Activated T-helper 17 cell treated with anti-CD3 and anti-CD28 coated beads, Interleukin-2, amount 50 U/mL, for 72 hours (primary cell): ENCODE measurements around the gene UBE2H. TPM values are rescaled to one million over a fixed set of nuclear protein-coding genes. Genes with fewer than 3 reads are reported as not detected.
"Not testable (repeated sequence)": the region's sequence is repeated elsewhere in the genome, so short reads cannot be mapped to it uniquely, and the experiment has no call there.

Experiments used
- ATAC-seq: fragments of 150-1000 bp; cut with Tn5 transposase; replicated peaks from 2 replicates; pipeline ENCODE4 v1.10.0; 2021; ENCODE audit warnings: mild to moderate bottlenecking, moderate library complexity
- H3K27ac Mint-ChIP-seq: one replicate; pipeline ENCODE4 v1.8.0; 2022; ENCODE audit warnings: mixed read lengths
- H3K27me3 Mint-ChIP-seq: one replicate; pipeline ENCODE4 v1.8.0; 2022; ENCODE audit warnings: mixed read lengths
- H3K36me3 Mint-ChIP-seq: one replicate; pipeline ENCODE4 v1.8.0; 2022; ENCODE audit warnings: low read depth, mild to moderate bottlenecking, mixed read lengths
- H3K4me1 Mint-ChIP-seq: one replicate; pipeline ENCODE4 v1.8.0; 2022; ENCODE audit warnings: mixed read lengths
- H3K4me3 Mint-ChIP-seq: one replicate; pipeline ENCODE4 v1.8.0; 2022; ENCODE audit warnings: mild to moderate bottlenecking, mixed read lengths
- H3K9me3 Mint-ChIP-seq: one replicate; pipeline ENCODE4 v1.8.0; 2022; ENCODE audit warnings: mixed read lengths
- total RNA-seq, 2 donors: library from RNA; stranded (reverse); gene quantifications; one replicate each; pipeline ENCODE4 v1.2.3, GENCODE V29; 2022

UBE2H gene
- total RNA-seq, 2 donors from 2014 or later, result 27.8 to 54.0 TPM

- Mint-ChIP-seq H3K27me3 (no peaks in the 10 kb centered on the region), H3K36me3 (peaks cover 28% of the 10 kb centered on the region), H3K4me1 (peaks cover 68% of the 10 kb centered on the region), H3K4me3 (peak overlapping the region; percentile 66), H3K9me3 (peaks cover 4% of the 10 kb centered on the region), H3K27ac (peak overlapping the region; percentile 79)
- ATAC-seq, result no peak
Measured at GRCh38 chr7:129907122-129907736, 45.5 kb downstream of the UBE2H start.

GRCh38 chr7:129906700-129907099 lies 46.1 kb downstream of the UBE2H start:
- ATAC-seq, result peak; percentile 89
- Mint-ChIP-seq H3K4me3 (peak overlapping the region; percentile 66), H3K9me3 (peaks cover 4% of the 10 kb centered on the region), H3K4me1 (peaks cover 66% of the 10 kb centered on the region), H3K36me3 (peaks cover 28% of the 10 kb centered on the region), H3K27me3 (no peaks in the 10 kb centered on the region), H3K27ac (peak overlapping the region; percentile 79)

GRCh38 chr7:129903935-129904334 lies 48.8 kb downstream of the UBE2H start:
- H3K4me1 Mint-ChIP-seq, result peaks cover 51% of the 10 kb centered on the region
- no peak overlapping the region for H3K4me3 Mint-ChIP-seq
- H3K36me3 Mint-ChIP-seq, result peaks cover 24% of the 10 kb centered on the region
- H3K27ac Mint-ChIP-seq, result peak overlapping the region; percentile 37
- ATAC-seq, result no peak
- peaks cover 4% of the 10 kb centered on the region for H3K9me3 Mint-ChIP-seq
- no peaks in the 10 kb centered on the region for H3K27me3 Mint-ChIP-seq

GRCh38 chr7:129902788-129903422 lies 49.9 kb downstream of the UBE2H start:
- peaks cover 4% of the 10 kb centered on the region for H3K9me3 Mint-ChIP-seq
- ATAC-seq, result peak; percentile 41
- peaks cover 49% of the 10 kb centered on the region for H3K4me1 Mint-ChIP-seq
- no peak overlapping the region for H3K4me3 Mint-ChIP-seq
- H3K36me3 Mint-ChIP-seq, result peaks cover 24% of the 10 kb centered on the region
- H3K27me3 Mint-ChIP-seq, result no peaks in the 10 kb centered on the region
- H3K27ac Mint-ChIP-seq, result no peak overlapping the region

- H3K27me3 Mint-ChIP-seq, result no peaks in the 10 kb centered on the region
- peaks cover 22% of the 10 kb centered on the region for H3K36me3 Mint-ChIP-seq
- peaks cover 20% of the 10 kb centered on the region for H3K4me1 Mint-ChIP-seq
- no peaks in the 10 kb centered on the region for H3K9me3 Mint-ChIP-seq
- ATAC-seq, result no peak
- H3K4me3 Mint-ChIP-seq, result no peak overlapping the region
- H3K27ac Mint-ChIP-seq, result peak overlapping the region; percentile 51
Measured at GRCh38 chr7:129898502-129899160, 54.1 kb downstream of the UBE2H start.

GRCh38 chr7:129898007-129898406 lies 54.8 kb downstream of the UBE2H start:
- Mint-ChIP-seq H3K4me1 (peaks cover 20% of the 10 kb centered on the region), H3K27me3 (no peaks in the 10 kb centered on the region), H3K9me3 (no peaks in the 10 kb centered on the region), H3K27ac (peak overlapping the region; percentile 51), H3K36me3 (peaks cover 27% of the 10 kb centered on the region), H3K4me3 (no peak overlapping the region)
- peak; percentile 21 for ATAC-seq

GRCh38 chr7:129896568-129897382 lies 56.0 kb downstream of the UBE2H start:
- ATAC-seq, result no peak
- no peak overlapping the region for H3K4me3 Mint-ChIP-seq
- peaks cover 20% of the 10 kb centered on the region for H3K4me1 Mint-ChIP-seq
- H3K27ac Mint-ChIP-seq, result no peak overlapping the region
- H3K36me3 Mint-ChIP-seq, result peaks cover 27% of the 10 kb centered on the region
- no peaks in the 10 kb centered on the region for H3K9me3 Mint-ChIP-seq
- no peaks in the 10 kb centered on the region for H3K27me3 Mint-ChIP-seq

- not testable (repeated sequence) for H3K27me3 Mint-ChIP-seq, H3K4me3 Mint-ChIP-seq, H3K9me3 Mint-ChIP-seq, ATAC-seq, H3K27ac Mint-ChIP-seq
- Mint-ChIP-seq H3K4me1 (peaks cover 16% of the 10 kb centered on the region), H3K36me3 (peaks cover 22% of the 10 kb centered on the region)
Measured at GRCh38 chr7:129894184-129894583, 58.6 kb downstream of the UBE2H start.

- no peak overlapping the region for H3K4me3 Mint-ChIP-seq
- no peaks in the 10 kb centered on the region for H3K9me3 Mint-ChIP-seq
- H3K27ac Mint-ChIP-seq, result no peak overlapping the region
- H3K4me1 Mint-ChIP-seq, result peaks cover 8% of the 10 kb centered on the region
- H3K36me3 Mint-ChIP-seq, result peaks cover 32% of the 10 kb centered on the region
- H3K27me3 Mint-ChIP-seq, result no peaks in the 10 kb centered on the region
- ATAC-seq, result no peak
Measured at GRCh38 chr7:129890090-129890489, 62.7 kb downstream of the UBE2H start.

GRCh38 chr7:129889133-129889844 lies 63.5 kb downstream of the UBE2H start:
- Mint-ChIP-seq H3K9me3 (no peaks in the 10 kb centered on the region), H3K27ac (no peak overlapping the region), H3K36me3 (peaks cover 30% of the 10 kb centered on the region), H3K27me3 (no peaks in the 10 kb centered on the region), H3K4me1 (peaks cover 6% of the 10 kb centered on the region), H3K4me3 (no peak overlapping the region)
- ATAC-seq, result no peak

GRCh38 chr7:129887865-129888264 lies 64.9 kb downstream of the UBE2H start:
- Mint-ChIP-seq H3K9me3 (no peaks in the 10 kb centered on the region), H3K4me3 (no peak overlapping the region), H3K27ac (peak overlapping the region; percentile 50), H3K27me3 (no peaks in the 10 kb centered on the region), H3K36me3 (peaks cover 31% of the 10 kb centered on the region), H3K4me1 (peaks cover 6% of the 10 kb centered on the region)
- ATAC-seq, result no peak

- ATAC-seq, result no peak
- Mint-ChIP-seq H3K27ac (no peak overlapping the region), H3K9me3 (no peaks in the 10 kb centered on the region), H3K27me3 (no peaks in the 10 kb centered on the region), H3K4me1 (peaks cover 9% of the 10 kb centered on the region), H3K4me3 (no peak overlapping the region), H3K36me3 (peaks cover 31% of the 10 kb centered on the region)
Measured at GRCh38 chr7:129886818-129887186, 66.0 kb downstream of the UBE2H start.

GRCh38 chr7:129886167-129886817 lies 66.5 kb downstream of the UBE2H start:
- H3K4me1 Mint-ChIP-seq, result peaks cover 13% of the 10 kb centered on the region
- H3K27ac Mint-ChIP-seq, result no peak overlapping the region
- H3K4me3 Mint-ChIP-seq, result no peak overlapping the region
- peaks cover 31% of the 10 kb centered on the region for H3K36me3 Mint-ChIP-seq
- no peaks in the 10 kb centered on the region for H3K27me3 Mint-ChIP-seq
- no peaks in the 10 kb centered on the region for H3K9me3 Mint-ChIP-seq
- ATAC-seq, result no peak
